ENCODE data around the gene EIF3K. TPM values are rescaled to one million over a fixed set of nuclear protein-coding genes. Genes with fewer than 3 reads are reported as not detected.
A peak's percentile ranks its signal among the peaks of the same experiment; 100 is the strongest.
"Not testable (repeated sequence)": the region's sequence is repeated elsewhere in the genome, so short reads cannot be mapped to it uniquely, and the experiment has no call there.

EIF3K gene
- 106 TPM for total RNA-seq

- DNase-seq (ENCODE audit: low spot score) (peak; percentile 100), ATAC-seq (peak; percentile 93)
Measured at GRCh38 chr19:38618590-38619360, at the start of gene EIF3K. Gene EIF3K, plus strand, starts transcription at chr19:38619188. Its CDS starts 81 bp downstream, at chr19:38619269.

GRCh38 chr19:38569368-38569983 lies 49.5 kb upstream of the EIF3K start:
- DNase-seq (ENCODE audit: low spot score) (no peak), ATAC-seq (no peak)

- DNase-seq (ENCODE audit: low spot score), result no peak
- ATAC-seq, result no peak
Measured at GRCh38 chr19:38571682-38572081, 47.3 kb upstream of the EIF3K start.

- DNase-seq (ENCODE audit: low spot score) (no peak), ATAC-seq (no peak)
Measured at GRCh38 chr19:38577826-38578225, 41.2 kb upstream of the EIF3K start.

GRCh38 chr19:38579304-38579703 lies 39.7 kb upstream of the EIF3K start:
- not testable (repeated sequence) for DNase-seq (ENCODE audit: low spot score); ATAC-seq

GRCh38 chr19:38580080-38580479 lies 38.9 kb upstream of the EIF3K start:
- DNase-seq (ENCODE audit: low spot score) (no peak), ATAC-seq (no peak)

GRCh38 chr19:38583219-38583984 lies 35.6 kb upstream of the EIF3K start:
- DNase-seq (ENCODE audit: low spot score), result no peak
- no peak for ATAC-seq

- no peak for DNase-seq (ENCODE audit: low spot score)
- no peak for ATAC-seq
Measured at GRCh38 chr19:38583985-38584305, 35.0 kb upstream of the EIF3K start.

GRCh38 chr19:38587562-38587961 lies 31.4 kb upstream of the EIF3K start:
- DNase-seq (ENCODE audit: low spot score) (no peak), ATAC-seq (no peak)

GRCh38 chr19:38588041-38588440 lies 30.9 kb upstream of the EIF3K start:
- DNase-seq (ENCODE audit: low spot score), result no peak
- no peak for ATAC-seq

- DNase-seq (ENCODE audit: low spot score) (no peak), ATAC-seq (no peak)
Measured at GRCh38 chr19:38592940-38593339, 26.0 kb upstream of the EIF3K start.

- DNase-seq (ENCODE audit: low spot score) (no peak), ATAC-seq (peak; percentile 47)
Measured at GRCh38 chr19:38596057-38596981, 22.7 kb upstream of the EIF3K start.

GRCh38 chr19:38597075-38597474 lies 21.9 kb upstream of the EIF3K start:
- ATAC-seq (no peak), DNase-seq (ENCODE audit: low spot score) (no peak)

GRCh38 chr19:38599722-38600121 lies 19.3 kb upstream of the EIF3K start:
- ATAC-seq, result no peak
- no peak for DNase-seq (ENCODE audit: low spot score)

GRCh38 chr19:38602856-38603255 lies 16.1 kb upstream of the EIF3K start:
- DNase-seq (ENCODE audit: low spot score); ATAC-seq: not testable (repeated sequence)

- no peak for DNase-seq (ENCODE audit: low spot score)
- ATAC-seq, result no peak
Measured at GRCh38 chr19:38606131-38606530, 12.9 kb upstream of the EIF3K start.

GRCh38 chr19:38614289-38614688 lies 4.7 kb upstream of the EIF3K start:
- DNase-seq (ENCODE audit: low spot score), result no peak
- no peak for ATAC-seq

GRCh38 chr19:38615007-38615581 lies 3.9 kb upstream of the EIF3K start:
- ATAC-seq (no peak), DNase-seq (ENCODE audit: low spot score) (no peak)

- ATAC-seq (no peak), DNase-seq (ENCODE audit: low spot score) (no peak)
Measured at GRCh38 chr19:38616265-38616664, 2.7 kb upstream of the EIF3K start.

- ATAC-seq (no peak), DNase-seq (ENCODE audit: low spot score) (no peak)
Measured at GRCh38 chr19:38617283-38617763, 1.7 kb upstream of the EIF3K start.
